BLaER1 treated with 17β-estradiol and CSF1 and Interleukin-3, amounts not matched to agents 10 nM and 100 nM (cell line): ENCODE results near the gene IL17D.
A peak's percentile ranks its signal among the peaks of the same experiment; 100 is the strongest.

Experiments used
- H3K27ac ChIP-seq, 11 experiments: shearing (Covaris generic); formaldehyde crosslinking; 2 replicates each; pipeline ENCODE4 v1.8.1; 2022
- H3K27me3 ChIP-seq, 11 experiments: shearing (Covaris generic); formaldehyde crosslinking; 2 replicates each; pipeline ENCODE4 v1.8.1; 2022
- H3K36me3 ChIP-seq, 11 experiments: shearing (Covaris generic); formaldehyde crosslinking; 2 replicates each; pipeline ENCODE4 v1.8.1; 2022
- H3K4me1 ChIP-seq, 10 experiments: shearing (Covaris generic); formaldehyde crosslinking; 2 replicates each; pipeline ENCODE4 v1.8.1; 2022
- H3K4me2 ChIP-seq, 11 experiments: shearing (Covaris generic); formaldehyde crosslinking; 2 replicates each; pipeline ENCODE4 v1.8.1; 2022
- H3K4me3 ChIP-seq, 10 experiments: shearing (Covaris generic); formaldehyde crosslinking; 2 replicates each; pipeline ENCODE4 v1.8.1; 2022
- H3K9ac ChIP-seq, 11 experiments: shearing (Covaris generic); formaldehyde crosslinking; 2 replicates each; pipeline ENCODE4 v1.8.1; 2022
- H3K9me3 ChIP-seq, 11 experiments: shearing (Covaris generic); formaldehyde crosslinking; replicated peaks in 1 of 11; 2 replicates each; pipeline ENCODE4 v1.8.1; 2022
- H4K20me1 ChIP-seq, 11 experiments: shearing (Covaris generic); formaldehyde crosslinking; 2 replicates each; pipeline ENCODE4 v1.8.1; 2022
- Cebpa-rat ChIP-seq, 11 experiments: shearing (Covaris generic); IDR thresholded peaks; 2 replicates each; pipeline ENCODE4 v1.8.1; 2022

IL17D gene

DNA sequence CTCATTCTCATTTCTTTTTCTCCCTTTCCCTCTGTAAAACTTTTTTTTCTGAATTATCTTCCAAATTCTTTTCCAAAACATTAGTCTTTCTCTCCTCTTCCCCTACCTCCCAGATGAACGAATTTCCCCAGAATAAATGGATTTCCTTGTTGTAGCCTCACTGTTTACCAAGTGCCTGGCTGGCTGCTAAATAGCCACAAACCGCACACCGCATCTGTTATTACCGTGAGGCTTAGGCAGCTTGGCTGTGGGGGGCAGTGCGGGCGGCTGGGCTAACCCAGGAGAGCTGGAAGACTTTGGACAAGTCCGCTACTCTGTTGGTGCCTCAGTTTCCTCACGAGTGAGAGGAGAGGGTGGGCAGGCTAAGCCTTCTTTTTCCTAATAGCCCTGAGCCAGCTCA is 10.7 kb downstream of the IL17D start:
- H3K4me2 ChIP-seq: peak overlapping the region in 2 of 11 experiments; percentile 5 to 7; a peak in 1 of 22 replicates
- H4K20me1 ChIP-seq: no peaks in the 10 kb centered on the region
- peaks cover 0 to 11% (median 0%) of the 10 kb centered on the region in 10 experiments; a peak in 4 of 20 replicates for H3K4me1 ChIP-seq
- no peak overlapping the region for H3K4me3 ChIP-seq
- H3K9ac ChIP-seq: no peak overlapping the region
- no peaks in the 10 kb centered on the region for H3K36me3 ChIP-seq
- H3K27ac ChIP-seq: no peak overlapping the region
- no peaks in the 10 kb centered on the region for H3K27me3 ChIP-seq
- TF ChIP-seq Cebpa-rat (IDR thresholded peaks at IDR 0.05): no peak
- no peaks in the 10 kb centered on the region for H3K9me3 ChIP-seq

DNA sequence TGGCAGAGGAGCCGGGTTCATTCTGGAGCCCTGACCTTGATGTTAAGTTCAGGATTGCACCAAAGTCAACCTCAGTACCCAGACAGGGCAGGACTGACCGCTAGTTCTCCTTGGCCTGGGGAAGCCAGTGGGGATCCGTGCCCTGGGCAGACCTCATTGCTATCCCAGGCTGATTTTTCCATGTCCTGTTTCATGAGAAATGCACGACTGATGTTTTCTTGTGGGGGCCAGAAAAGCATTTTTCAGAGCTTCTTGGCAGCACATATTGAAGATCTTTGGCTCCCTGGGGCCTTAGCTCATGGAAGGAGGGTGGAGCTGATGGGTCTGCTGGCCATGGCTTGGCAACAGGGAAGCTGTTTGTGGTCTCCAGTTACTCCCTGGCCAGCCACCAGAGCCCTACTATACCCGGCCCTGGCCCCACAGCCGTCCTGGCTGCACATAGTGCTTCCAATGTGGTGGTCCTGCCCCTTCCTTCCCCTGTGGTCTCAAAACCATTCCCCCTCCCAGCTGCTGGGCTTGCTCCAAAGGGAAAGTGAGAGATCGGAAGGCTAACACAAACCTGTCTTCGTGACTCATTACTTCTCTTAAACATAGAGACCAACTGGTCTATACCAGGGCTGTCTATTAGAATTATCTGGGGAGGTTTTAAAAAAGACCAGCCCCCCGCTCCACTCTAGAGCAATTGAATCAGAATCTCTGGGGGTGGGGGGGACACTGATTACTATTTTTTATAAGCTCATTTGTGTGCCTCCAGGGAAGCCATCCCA is 11.2 kb downstream of the IL17D start:
- TF ChIP-seq Cebpa-rat (IDR thresholded peaks at IDR 0.05): no peak
- 0 out of 22 replicates have a peak overlapping the region, but pooled peaks of 1 of the 11 experiments have one; percentile 5 for H3K4me2 ChIP-seq
- H3K27ac ChIP-seq: no peak overlapping the region
- 0 out of 22 replicates have a peak, but pooled peaks cover 0 to 3% (median 0%) of the 10 kb centered on the region in 11 experiments for H4K20me1 ChIP-seq
- H3K27me3 ChIP-seq: no peaks in the 10 kb centered on the region
- no peaks in the 10 kb centered on the region for H3K36me3 ChIP-seq
- no peak overlapping the region for H3K9ac ChIP-seq
- no peak overlapping the region for H3K4me3 ChIP-seq
- no peaks in the 10 kb centered on the region for H3K9me3 ChIP-seq
- H3K4me1 ChIP-seq: peaks cover 0 to 11% (median 0%) of the 10 kb centered on the region in 10 experiments; a peak in 4 of 20 replicates

- H3K4me2 ChIP-seq: no peak overlapping the region
- no peak overlapping the region for H3K27ac ChIP-seq
- H3K9me3 ChIP-seq: no peaks in the 10 kb centered on the region
- no peak overlapping the region for H3K4me3 ChIP-seq
- H3K36me3 ChIP-seq: no peaks in the 10 kb centered on the region
- H3K27me3 ChIP-seq: no peaks in the 10 kb centered on the region
- 0 out of 22 replicates have a peak, but pooled peaks cover 0 to 5% (median 0%) of the 10 kb centered on the region in 11 experiments for H4K20me1 ChIP-seq
- peaks cover 0 to 11% (median 0%) of the 10 kb centered on the region in 10 experiments; a peak in 4 of 20 replicates for H3K4me1 ChIP-seq
- H3K9ac ChIP-seq: no peak overlapping the region
- TF ChIP-seq Cebpa-rat (IDR thresholded peaks at IDR 0.05): no peak
Observed at GRCh38 chr13:20715330-20715712, 11.8 kb downstream of the IL17D start.

DNA sequence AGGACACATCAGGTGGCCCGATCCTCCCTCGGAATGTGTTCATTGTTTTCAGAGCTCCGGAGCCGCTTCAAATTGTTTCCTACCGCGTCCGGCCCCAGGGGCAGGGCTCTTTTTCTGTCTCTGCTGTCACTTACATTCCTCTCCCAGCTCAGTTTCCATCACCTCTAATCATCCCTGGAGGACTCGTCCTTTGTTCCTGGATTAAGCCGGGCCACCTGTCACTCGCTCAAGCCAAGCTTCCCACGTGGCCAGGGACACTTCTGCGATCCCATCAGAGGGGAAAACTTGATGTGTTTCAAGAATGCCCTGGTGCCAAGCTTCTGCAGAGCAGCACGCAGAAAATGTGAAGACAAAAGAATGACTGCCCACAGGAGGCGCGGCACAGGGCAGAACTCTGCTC is 13.5 kb downstream of the IL17D start:
- H3K4me1 ChIP-seq: peaks cover 0 to 11% (median under 1%) of the 10 kb centered on the region in 10 experiments; a peak in 7 of 20 replicates
- peaks cover 0 to 7% (median 0%) of the 10 kb centered on the region in 11 experiments; a peak in 1 of 22 replicates for H4K20me1 ChIP-seq
- H3K36me3 ChIP-seq: no peaks in the 10 kb centered on the region
- H3K4me2 ChIP-seq: no peak overlapping the region
- no peak overlapping the region for H3K27ac ChIP-seq
- no peak for TF ChIP-seq Cebpa-rat (IDR thresholded peaks at IDR 0.05)
- H3K9me3 ChIP-seq: no peaks in the 10 kb centered on the region
- H3K4me3 ChIP-seq: no peak overlapping the region
- H3K9ac ChIP-seq: no peak overlapping the region
- H3K27me3 ChIP-seq: no peaks in the 10 kb centered on the region

DNA sequence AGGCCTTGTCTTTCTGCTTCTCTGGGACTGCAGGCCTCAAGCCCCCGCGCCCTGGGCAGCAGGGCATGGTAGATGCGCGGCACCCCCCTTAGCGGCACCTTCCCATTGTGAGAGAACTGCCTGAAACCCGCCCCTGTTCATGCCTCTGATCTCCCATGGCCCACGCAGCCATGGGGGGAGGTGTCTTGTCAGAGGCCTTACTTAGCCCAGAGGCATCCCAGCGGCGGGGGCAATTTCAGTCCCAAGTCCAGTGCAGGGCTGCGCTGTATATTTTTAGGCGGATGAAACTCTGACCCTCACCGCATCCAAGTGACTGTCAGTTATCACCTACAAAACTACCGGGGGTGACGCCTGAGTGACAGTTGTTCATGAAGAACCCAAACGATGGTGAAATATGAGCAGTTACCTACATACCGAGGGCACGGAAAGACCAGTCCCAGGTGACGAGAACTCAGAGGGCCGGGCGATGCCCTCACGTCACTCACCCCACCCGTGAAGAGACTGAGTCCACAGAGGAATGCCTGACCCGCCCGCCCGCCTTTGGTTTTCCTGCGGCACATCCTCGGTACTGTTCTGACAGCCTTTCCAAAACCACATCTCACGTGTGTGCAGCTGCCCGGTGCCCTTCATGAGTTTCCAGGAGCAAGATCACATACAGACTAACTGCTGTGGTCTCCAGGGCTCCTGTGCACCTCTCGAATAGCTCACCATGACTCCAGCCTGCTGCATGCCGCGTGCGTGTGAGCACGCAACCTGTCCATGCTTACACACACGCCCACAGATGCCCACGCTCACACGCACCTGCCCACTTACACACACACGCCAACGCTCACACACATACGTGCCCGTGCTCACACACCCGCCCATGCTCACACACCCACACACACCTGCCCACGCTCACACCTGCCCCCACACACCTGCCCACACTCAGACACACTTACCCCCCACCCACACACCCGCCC is 14.4 kb downstream of the IL17D start:
- H3K36me3 ChIP-seq: no peaks in the 10 kb centered on the region
- H3K9me3 ChIP-seq: no peaks in the 10 kb centered on the region
- no peaks in the 10 kb centered on the region for H3K27me3 ChIP-seq
- no peak for TF ChIP-seq Cebpa-rat (IDR thresholded peaks at IDR 0.05)
- no peak overlapping the region for H3K9ac ChIP-seq
- no peak overlapping the region for H3K27ac ChIP-seq
- H4K20me1 ChIP-seq: peaks cover 0 to 7% (median 0%) of the 10 kb centered on the region in 11 experiments; a peak in 1 of 22 replicates
- H3K4me2 ChIP-seq: no peak overlapping the region
- no peak overlapping the region for H3K4me3 ChIP-seq
- peaks cover 0 to 11% (median 0%) of the 10 kb centered on the region in 10 experiments; a peak in 6 of 20 replicates for H3K4me1 ChIP-seq

- H3K27ac ChIP-seq: no peak overlapping the region
- H4K20me1 ChIP-seq: peaks cover 0 to 7% (median 0%) of the 10 kb centered on the region in 11 experiments; a peak in 1 of 22 replicates
- H3K9ac ChIP-seq: no peak overlapping the region
- H3K4me1 ChIP-seq: peaks cover 0 to 7% (median 0%) of the 10 kb centered on the region in 10 experiments; a peak in 5 of 20 replicates
- H3K36me3 ChIP-seq: no peaks in the 10 kb centered on the region
- H3K4me3 ChIP-seq: no peak overlapping the region
- no peaks in the 10 kb centered on the region for H3K9me3 ChIP-seq
- no peak overlapping the region for H3K4me2 ChIP-seq
- no peak for TF ChIP-seq Cebpa-rat (IDR thresholded peaks at IDR 0.05)
- H3K27me3 ChIP-seq: no peaks in the 10 kb centered on the region
Observed at GRCh38 chr13:20718958-20719566, 15.6 kb downstream of the IL17D start.

DNA sequence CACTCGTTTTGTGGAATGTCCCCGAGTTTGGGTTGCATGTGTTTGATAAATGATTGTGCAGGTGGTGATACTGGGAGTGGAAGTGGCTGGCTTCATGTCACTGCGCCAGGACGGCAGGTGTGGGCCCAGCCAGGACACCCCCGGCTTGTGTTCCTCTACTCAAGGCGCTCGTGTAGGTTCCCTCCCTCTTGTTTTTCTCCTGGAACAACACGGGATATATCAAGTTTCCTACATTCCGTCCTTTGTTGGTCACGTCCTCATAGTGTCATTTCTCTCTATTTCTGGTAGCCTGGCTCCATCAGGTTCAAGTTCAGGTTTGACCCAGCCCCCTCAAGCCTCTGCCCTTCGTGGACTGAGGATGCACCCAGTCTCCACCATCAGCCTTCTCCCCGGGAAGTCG is 16.3 kb downstream of the IL17D start:
- no peak for TF ChIP-seq Cebpa-rat (IDR thresholded peaks at IDR 0.05)
- no peaks in the 10 kb centered on the region for H3K9me3 ChIP-seq
- H3K4me3 ChIP-seq: no peak overlapping the region
- H3K36me3 ChIP-seq: no peaks in the 10 kb centered on the region
- H4K20me1 ChIP-seq: peaks cover 0 to 7% (median 0%) of the 10 kb centered on the region in 11 experiments; a peak in 1 of 22 replicates
- no peak overlapping the region for H3K9ac ChIP-seq
- peaks cover 0 to 7% (median 0%) of the 10 kb centered on the region in 10 experiments; a peak in 3 of 20 replicates for H3K4me1 ChIP-seq
- no peaks in the 10 kb centered on the region for H3K27me3 ChIP-seq
- H3K27ac ChIP-seq: no peak overlapping the region
- no peak overlapping the region for H3K4me2 ChIP-seq

DNA sequence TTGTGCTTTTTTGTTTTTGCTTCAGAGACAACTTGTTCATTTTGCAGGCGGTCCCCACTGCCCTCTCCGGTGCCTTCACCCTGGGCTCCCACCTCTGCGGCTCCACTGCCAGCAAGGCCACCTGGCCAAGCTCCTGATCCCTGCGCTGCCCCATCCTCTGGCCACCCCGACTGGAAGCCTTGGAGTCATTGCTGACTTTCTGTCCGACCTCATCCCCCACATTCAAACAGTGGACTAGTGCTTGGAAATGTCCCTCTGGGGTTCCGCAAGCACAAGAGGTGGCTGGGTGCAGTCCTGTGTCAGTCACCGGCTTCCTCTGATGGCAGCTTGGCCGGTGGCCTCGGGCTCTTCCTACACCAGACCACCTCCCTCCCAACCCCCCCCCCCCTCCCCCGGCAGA is 17.0 kb downstream of the IL17D start:
- no peak for TF ChIP-seq Cebpa-rat (IDR thresholded peaks at IDR 0.05)
- Histone ChIP-seq H3K27me3 (no peaks in the 10 kb centered on the region), H4K20me1 (peaks cover 0 to 7% (median 0%) of the 10 kb centered on the region in 11 experiments; a peak in 1 of 22 replicates), H3K9ac (no peak overlapping the region), H3K4me2 (no peak overlapping the region), H3K27ac (no peak overlapping the region), H3K4me3 (no peak overlapping the region), H3K36me3 (no peaks in the 10 kb centered on the region), H3K4me1 (peaks cover 0 to 7% (median 0%) of the 10 kb centered on the region in 10 experiments; a peak in 3 of 20 replicates), H3K9me3 (no peaks in the 10 kb centered on the region)
